Esophagus squamous epithelium (tissue), 5 donors: ENCODE results near the gene EWSR1. TPM values are rescaled to one million over a fixed set of nuclear protein-coding genes. Genes with fewer than 3 reads are reported as not detected.

Experiments used
- DNase-seq: peaks from one replicate; lab custom pipeline; 2025; lab: John Stamatoyannopoulos, UW
- H3K27ac ChIP-seq, 4 donors: fragments of 200-600 bp; sonication (generic); one replicate each; pipeline ENCODE4 v1.5.1; 2016 to 2019; ENCODE audit warnings: mild to moderate bottlenecking in 1 of 4
- H3K27me3 ChIP-seq, 4 donors: fragments of 200-600 bp; sonication (generic); 1 replicate in 3 of 4; 2 replicates in 1 of 4; pipeline versions ENCODE4 v1.5.1 to v1.6.0; 2017 to 2021; ENCODE audit warnings: antibody characterized with exemption in 1 of 4
- H3K36me3 ChIP-seq, 3 donors: fragments of 200-600 bp; sonication (generic); one replicate each; pipeline ENCODE4 v1.5.1; 2016 to 2019
- H3K4me1 ChIP-seq, 3 donors: fragments of 200-600 bp; sonication (generic); one replicate each; pipeline ENCODE4 v1.5.1; 2017 to 2019
- H3K4me3 ChIP-seq, 4 donors: fragments of 200-600 bp; sonication (generic); 1 replicate in 3 of 4; 2 replicates in 1 of 4; pipeline ENCODE4 v1.5.1; 2016 to 2019; ENCODE audit warnings: mild to moderate bottlenecking in 2 of 4, moderate library complexity in 1 of 4
- H3K9me3 ChIP-seq, 3 donors: fragments of 200-600 bp; sonication (generic); one replicate each; pipeline ENCODE4 v1.5.1; 2016 to 2019
- CTCF ChIP-seq, 6 experiments: fragments of 450-650 bp in 4 of 6; fragments of 200-600 bp in 2 of 6; sonication (generic) in 2 of 6; IDR thresholded peaks; one replicate each; pipeline ENCODE4 v1.5.1; 2016 to 2019; ENCODE audit warnings: antibody characterized with exemption in 6 of 6, mild to moderate bottlenecking in 4 of 6, moderate library complexity in 4 of 6
- POLR2A ChIP-seq, 4 donors: fragments of 450-650 bp; IDR thresholded peaks; one replicate each; pipeline ENCODE4 v1.6.1; 2017; ENCODE audit warnings: antibody characterized with exemption in 4 of 4, mild to moderate bottlenecking in 4 of 4, moderate library complexity in 3 of 4
- WGBS, 2 donors: methylation state at CpG; one replicate each; pipeline ENCODE4 v1.1.5; 2018; 5-methylcytosine and 5-hydroxymethylcytosine counted together
- intact Hi-C: fragments of 100-400 bp; cut with DNase I; formaldehyde crosslinking; loops from one replicate; pipeline ENCODE4 v1.15.0; 2022
- total RNA-seq, 4 donors: library from RNA; depleted of rRNA; stranded (reverse); fragments of >200 nt; gene quantifications; one replicate each; pipeline ENCODE4 v1.1.0, GENCODE V29; 2016
- donor health status: DM: yes; HTN: yes; CAD: no.

Gene EWSR1
- total RNA-seq, 4 donors from 2014 or later: 124 to 217 (median 174) TPM

- H3K4me1 ChIP-seq: peaks cover 0 to 12% (median 3%) of the 10 kb centered on the region in 3 donors
- TF ChIP-seq POLR2A (IDR thresholded peaks at IDR 0.05): no peak
- TF ChIP-seq CTCF (IDR thresholded peaks at IDR 0.05): no peak
- H3K4me3 ChIP-seq: no peak overlapping the region
- H3K27ac ChIP-seq: no peak overlapping the region
- WGBS, 2 donors: 100% methylated on average over 1 of the region's 5 CpGs; no CpG with 5 or more reads in 1 of the 2 donors
- no peak for DNase-seq
- H3K27me3 ChIP-seq: no peaks in the 10 kb centered on the region
- peaks cover 37 to 70% (median 52%) of the 10 kb centered on the region in 3 donors for H3K36me3 ChIP-seq
- H3K9me3 ChIP-seq: no peaks in the 10 kb centered on the region
- intact Hi-C loops: no loop called here
Observed at GRCh38 chr22:29328055-29328454, 60.0 kb downstream of the EWSR1 start.

DNA sequence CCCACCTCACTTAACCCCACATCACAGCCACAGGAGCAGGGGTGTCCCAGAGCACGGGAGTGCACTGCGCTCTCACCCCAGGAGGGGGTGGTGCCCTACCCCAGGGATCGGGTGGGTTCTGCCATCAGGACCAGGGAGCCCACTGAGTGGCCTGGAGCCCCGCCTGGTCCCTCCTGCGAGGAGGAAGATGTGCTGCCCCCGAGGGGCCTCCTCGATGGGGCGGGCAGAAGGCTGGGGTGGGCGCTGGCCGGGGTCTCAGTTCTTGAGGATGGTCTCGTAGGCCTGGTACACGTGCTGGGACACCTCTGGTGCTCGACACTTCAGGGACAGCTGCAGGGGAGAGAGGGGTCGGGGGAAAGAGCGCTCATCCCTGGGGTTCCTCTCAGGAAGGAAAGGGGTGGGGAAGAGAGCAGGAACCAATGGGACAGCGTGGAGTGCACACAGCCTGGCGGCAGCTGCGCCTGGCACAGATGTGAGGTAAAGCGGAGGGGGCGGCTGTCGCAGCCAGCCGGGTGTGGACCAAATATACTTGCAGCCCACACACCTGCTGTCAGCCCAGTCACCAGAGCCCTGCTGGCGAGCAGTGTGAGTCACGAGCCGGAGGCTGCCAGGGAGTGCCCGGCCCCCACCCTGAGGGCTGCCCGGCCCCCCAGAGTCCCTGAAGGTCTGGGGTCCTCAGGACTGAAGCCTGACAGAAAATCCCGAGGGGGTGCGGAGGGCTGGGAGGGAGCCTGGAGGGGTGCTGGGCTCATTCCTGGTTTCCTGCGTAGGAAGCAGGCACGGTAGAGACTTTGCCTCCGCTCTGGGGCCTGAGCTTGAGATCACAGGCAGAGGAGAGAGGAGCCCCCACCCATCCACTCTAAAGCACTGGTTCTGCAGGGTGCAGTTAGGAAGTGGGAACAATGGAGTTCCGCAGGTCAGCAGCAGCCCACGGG is 60.8 kb downstream of the EWSR1 start:
- no peak for DNase-seq
- Histone ChIP-seq H3K27me3 (no peaks in the 10 kb centered on the region), H3K4me3 (no peak overlapping the region), H3K9me3 (no peaks in the 10 kb centered on the region), H3K4me1 (peaks cover 0 to 12% (median 3%) of the 10 kb centered on the region in 3 donors), H3K36me3 (peaks cover 42 to 78% (median 54%) of the 10 kb centered on the region in 3 donors), H3K27ac (no peak overlapping the region)
- 83 to 88% methylated on average over 16 to 26 of the region's 34 CpGs for WGBS, 2 donors
- intact Hi-C loops: no loop called here
- TF ChIP-seq CTCF (IDR thresholded peaks at IDR 0.05) (no peak), POLR2A (IDR thresholded peaks at IDR 0.05) (no peak)

GRCh38 chr22:29329581-29329980 is 61.5 kb downstream of the EWSR1 start:
- DNase-seq: no peak
- Histone ChIP-seq H3K9me3 (no peaks in the 10 kb centered on the region), H3K4me3 (no peak overlapping the region), H3K27me3 (no peaks in the 10 kb centered on the region), H3K36me3 (peaks cover 42 to 85% (median 62%) of the 10 kb centered on the region in 3 donors), H3K4me1 (peaks cover 0 to 12% (median 3%) of the 10 kb centered on the region in 3 donors), H3K27ac (no peak overlapping the region)
- intact Hi-C loops: no loop called here
- TF ChIP-seq POLR2A (IDR thresholded peaks at IDR 0.05): no peak
- WGBS, 2 donors: 88 to 90% methylated on average over 5 to 9 of the region's 11 CpGs

- Histone ChIP-seq H3K27ac (no peak overlapping the region), H3K36me3 (peaks cover 42 to 92% (median 69%) of the 10 kb centered on the region in 3 donors), H3K4me1 (peaks cover 0 to 12% (median 3%) of the 10 kb centered on the region in 3 donors), H3K4me3 (no peak overlapping the region), H3K27me3 (no peaks in the 10 kb centered on the region), H3K9me3 (no peaks in the 10 kb centered on the region)
- intact Hi-C loops: no loop called here
- no peak for DNase-seq
- WGBS, 2 donors: 96% methylated on average over 4 of the region's 19 CpGs; no CpG with 5 or more reads in 1 of the 2 donors
- no peak for TF ChIP-seq POLR2A (IDR thresholded peaks at IDR 0.05)
Observed at GRCh38 chr22:29330291-29330690, 62.2 kb downstream of the EWSR1 start.

GRCh38 chr22:29330753-29331152 is 62.7 kb downstream of the EWSR1 start:
- DNase-seq: no peak
- 67 to 87% methylated on average over 7 to 9 of the region's 9 CpGs for WGBS, 2 donors

More at GRCh38 chr22:29330753-29331152, 62.7 kb downstream of the EWSR1 start:
- TF ChIP-seq POLR2A (IDR thresholded peaks at IDR 0.05) (no peak), CTCF (IDR thresholded peaks at IDR 0.05) (no peak)
- H3K4me1 ChIP-seq: peaks cover 0 to 12% (median 3%) of the 10 kb centered on the region in 3 donors
- no peaks in the 10 kb centered on the region for H3K27me3 ChIP-seq
- peaks cover 42 to 97% (median 73%) of the 10 kb centered on the region in 3 donors for H3K36me3 ChIP-seq
- no peaks in the 10 kb centered on the region for H3K9me3 ChIP-seq
- H3K27ac ChIP-seq: no peak overlapping the region
- intact Hi-C loops: no loop called here
- no peak overlapping the region for H3K4me3 ChIP-seq
